Liver (tissue), 9 donors: ENCODE data around the gene SFPQ. TPM values are rescaled to one million over a fixed set of nuclear protein-coding genes. Genes with fewer than 3 reads are reported as not detected.
"Not testable (repeated sequence)": the region's sequence is repeated elsewhere in the genome, so short reads cannot be mapped to it uniquely, and the experiment has no call there.

Source experiments
- DNase-seq: peaks from one replicate; pipeline ENCODE4 v3.0.0-alpha.2; 2017; ENCODE audit warnings: low spot score
- H3K27ac ChIP-seq, 2 donors: one replicate each; pipeline ENCODE4 v1.7.0; 2013; ENCODE audit warnings: inconsistent platforms in 2 of 2, low read length in 2 of 2, control low read depth in 1 of 2, low read depth in 1 of 2, mild to moderate bottlenecking in 1 of 2
- H3K27me3 ChIP-seq, 4 donors: one replicate each; pipeline versions ENCODE4 v1.6.1 to v1.7.0; 2013; ENCODE audit warnings: low read length in 3 of 4, inconsistent platforms in 1 of 4, mild to moderate bottlenecking in 1 of 4, moderate library complexity in 1 of 4; ENCODE audit not compliant: control insufficient read depth in 4 of 4, insufficient read depth in 4 of 4
- H3K36me3 ChIP-seq, 4 donors: one replicate each; pipeline versions ENCODE4 v1.6.1 to v1.7.0; 2013; ENCODE audit warnings: low read length in 3 of 4, mild to moderate bottlenecking in 3 of 4, low read depth in 1 of 4, moderate library complexity in 1 of 4; ENCODE audit not compliant: control insufficient read depth in 4 of 4, insufficient read depth in 3 of 4
- H3K4me1 ChIP-seq, 4 donors: one replicate each; pipeline versions ENCODE4 v1.6.1 to v1.7.0; 2013; ENCODE audit warnings: low read length in 3 of 4, mild to moderate bottlenecking in 3 of 4, moderate library complexity in 1 of 4; ENCODE audit not compliant: control insufficient read depth in 4 of 4, insufficient read depth in 4 of 4
- H3K4me3 ChIP-seq, 3 donors: one replicate each; pipeline versions ENCODE4 v1.6.1 to v1.7.0; 2013; ENCODE audit warnings: low read length in 3 of 3, control low read depth in 1 of 3, low read depth in 1 of 3, mild to moderate bottlenecking in 1 of 3
- H3K9ac ChIP-seq, 2 donors: one replicate each; pipeline ENCODE4 v1.7.0; 2013; ENCODE audit warnings: low read length in 2 of 2, mild to moderate bottlenecking in 2 of 2, moderate library complexity in 2 of 2, control low read depth in 1 of 2, low read depth in 1 of 2
- H3K9me3 ChIP-seq, 4 donors: one replicate each; pipeline versions ENCODE4 v1.6.1 to v1.7.0; 2013; ENCODE audit warnings: low read length in 3 of 4; ENCODE audit not compliant: control insufficient read depth in 4 of 4
- CTCF ChIP-seq: fragments of 150-350 bp; IDR thresholded peaks from 2 replicates; pipeline ENCODE4 v1.5.1; 2017; ENCODE audit warnings: improper control_type of control experiment, low read depth, low read length; ENCODE audit not compliant: missing input control
- EGR1 ChIP-seq, 2 donors: IDR thresholded peaks; 2 replicates each; pipeline ENCODE4 v1.6.1; 2016 to 2018; ENCODE audit warnings: antibody characterized with exemption in 2 of 2, low read depth in 2 of 2
- FOXA1 ChIP-seq: IDR thresholded peaks from 2 replicates; pipeline ENCODE4 v1.6.1; 2016; ENCODE audit warnings: antibody characterized with exemption
- FOXA2 ChIP-seq: IDR thresholded peaks from 2 replicates; pipeline ENCODE4 v1.6.1; 2016; ENCODE audit warnings: antibody characterized with exemption
- GABPA ChIP-seq, 2 donors: IDR thresholded peaks in 1 of 2; conservative IDR thresholded peaks in 1 of 2; 2 replicates each; pipeline ENCODE4 v1.6.1; 2016; ENCODE audit warnings: antibody characterized with exemption in 2 of 2, mild to moderate bottlenecking in 1 of 2, moderate library complexity in 1 of 2
- HNF4A ChIP-seq, 2 donors: conservative IDR thresholded peaks; 2 replicates each; pipeline ENCODE4 v1.6.1; 2016; ENCODE audit warnings: antibody characterized with exemption in 2 of 2, mild to moderate bottlenecking in 2 of 2
- HNF4G ChIP-seq: IDR thresholded peaks from 2 replicates; pipeline ENCODE4 v1.6.1; 2016; ENCODE audit warnings: antibody characterized with exemption
- JUND ChIP-seq, 2 donors: IDR thresholded peaks; 2 replicates each; pipeline ENCODE4 v1.6.1; 2016; ENCODE audit warnings: antibody characterized with exemption in 2 of 2
- MAX ChIP-seq: IDR thresholded peaks from 2 replicates; pipeline ENCODE4 v1.6.1; 2016; ENCODE audit warnings: antibody characterized with exemption
- RAD21 ChIP-seq, 2 donors: IDR thresholded peaks; 2 replicates each; pipeline ENCODE4 v1.6.1; 2016; ENCODE audit warnings: antibody characterized with exemption in 2 of 2, mild to moderate bottlenecking in 2 of 2
- REST ChIP-seq: IDR thresholded peaks from 2 replicates; pipeline ENCODE4 v1.6.1; 2016; ENCODE audit warnings: antibody characterized with exemption, mild to moderate bottlenecking
- RXRA ChIP-seq, 2 donors: IDR thresholded peaks; 2 replicates each; pipeline ENCODE4 v1.6.1; 2017 to 2018; ENCODE audit warnings: antibody characterized with exemption in 2 of 2, mild to moderate bottlenecking in 1 of 2
- SP1 ChIP-seq: IDR thresholded peaks from 2 replicates; pipeline ENCODE4 v1.6.1; 2018; ENCODE audit warnings: antibody characterized with exemption, mild to moderate bottlenecking
- TAF1 ChIP-seq: conservative IDR thresholded peaks from 2 replicates; pipeline ENCODE4 v1.6.1; 2016; ENCODE audit warnings: antibody characterized with exemption, mild to moderate bottlenecking
- YY1 ChIP-seq: IDR thresholded peaks from 2 replicates; pipeline ENCODE4 v1.6.1; 2016; ENCODE audit warnings: antibody characterized with exemption, mild to moderate bottlenecking
- ZBTB33 ChIP-seq: IDR thresholded peaks from 2 replicates; pipeline ENCODE4 v1.6.1; 2016; ENCODE audit warnings: antibody characterized with exemption
- WGBS: extraction: QIAGEN DNeasy Blood & Tissue Kit; methylation state at CpG from one replicate; pipeline ENCODE4 v1.1.7; 2013; 5-methylcytosine and 5-hydroxymethylcytosine counted together
- polyA plus RNA-seq, 2 donors: library from polyadenylated mRNA; stranded (reverse) in 1 of 2; unstranded in 1 of 2; fragments of 200-250 nt in 1 of 2; fragments of >200 nt in 1 of 2; fragmentation: Nextera tagmentation in 1 of 2; extraction: Ambion mirVana in 1 of 2; gene quantifications; one replicate each; pipeline versions ENCODE4 v1.2.1 to v1.2.3, GENCODE V29; 2013 to 2015
- total RNA-seq, 2 donors: library from RNA; depleted of rRNA; stranded (reverse); fragments of >200 nt; gene quantifications; one replicate each; pipeline ENCODE4 v1.2.3, GENCODE V29; 2014
- donor health status: healthy.
- donor health status: healthy.
- donor health status: healthy.
- donor health status: healthy.
- donor health status: healthy.

The SFPQ gene
- total and polyA plus RNA-seq, 4 donors: 29.7 to 173 (median 66.2) TPM

GRCh38 chr1:35164893-35165292 lies 28.1 kb downstream of the SFPQ start:
- no peak for DNase-seq
- Histone ChIP-seq H3K36me3 (no peaks in the 10 kb centered on the region), H3K9me3 (peaks cover 0 to 3% (median under 1%) of the 10 kb centered on the region in 4 donors), H3K27me3 (no peaks in the 10 kb centered on the region), H3K9ac (no peak overlapping the region), H3K4me1 (peaks cover 0 to 3% (median 0%) of the 10 kb centered on the region in 4 donors), H3K27ac (no peak overlapping the region), H3K4me3 (no peak overlapping the region)
- 98% methylated on average over 3 of the region's 3 CpGs for WGBS
- TF ChIP-seq ZBTB33: no peak
- no peak for TF ChIP-seq RXRA (IDR thresholded peaks at IDR 0.05)
- no peak for TF ChIP-seq FOXA1
- TF ChIP-seq GABPA (IDR thresholded peaks at IDR 0.05 in 1 of 2, conservative IDR thresholded peaks at IDR 0.05 in 1 of 2): no peak
- no peak for TF ChIP-seq MAX
- TF ChIP-seq CTCF: no peak
- TF ChIP-seq REST: no peak
- TF ChIP-seq TAF1: no peak
- no peak for TF ChIP-seq RAD21 (IDR thresholded peaks at IDR 0.05)
- TF ChIP-seq EGR1 (IDR thresholded peaks at IDR 0.05; ENCODE audit: low read depth in 2 of 2): no peak
- no peak for TF ChIP-seq HNF4G
- no peak for TF ChIP-seq HNF4A (conservative IDR thresholded peaks at IDR 0.05)
- TF ChIP-seq SP1: no peak
- no peak for TF ChIP-seq FOXA2
- no peak for TF ChIP-seq YY1
- no peak for TF ChIP-seq JUND (IDR thresholded peaks at IDR 0.05)

- no peak for DNase-seq
- H3K9me3 ChIP-seq: no peaks in the 10 kb centered on the region
- H3K27me3 ChIP-seq: no peaks in the 10 kb centered on the region
- no peak overlapping the region for H3K27ac ChIP-seq
- TF ChIP-seq MAX (no peak), YY1 (no peak), SP1 (no peak), HNF4A (conservative IDR thresholded peaks at IDR 0.05) (no peak), CTCF (no peak), GABPA (IDR thresholded peaks at IDR 0.05 in 1 of 2, conservative IDR thresholded peaks at IDR 0.05 in 1 of 2) (no peak)
- H3K36me3 ChIP-seq: no peaks in the 10 kb centered on the region
- H3K4me1 ChIP-seq: no peaks in the 10 kb centered on the region
- 96% methylated on average over 5 of the region's 5 CpGs for WGBS
- H3K4me3 ChIP-seq: no peak overlapping the region
- no peak overlapping the region for H3K9ac ChIP-seq
Measured at GRCh38 chr1:35151220-35151619, 41.7 kb downstream of the SFPQ start.

GRCh38 chr1:35145892-35146549 lies 46.9 kb downstream of the SFPQ start:
- DNase-seq, H3K27me3 ChIP-seq, H3K4me1 ChIP-seq, H3K27ac ChIP-seq, H3K36me3 ChIP-seq, H3K9me3 ChIP-seq, H3K9ac ChIP-seq, H3K4me3 ChIP-seq: not testable (repeated sequence)
- WGBS: 79% methylated on average over 13 of the region's 13 CpGs
